ENCODE data around the gene DNAH9. TPM values are rescaled to one million over a fixed set of nuclear protein-coding genes. Genes with fewer than 3 reads are reported as not detected.

DNAH9 gene
- total and polyA plus RNA-seq, 2 donors (not counting 1 experiment from before 2014, with no cell fraction given): not detected

- TF ChIP-seq EZH2 (IDR thresholded peaks at IDR 0.05; ENCODE audit: borderline replicate concordance, insufficient read depth, low read depth, low read length, poor library complexity, severe bottlenecking): no peak
- no peak for TF ChIP-seq CTCF (IDR thresholded peaks at IDR 0.05)
- Histone ChIP-seq H3K27ac (ENCODE audit: low read length in 2 of 2) (no peak overlapping the region), H3K27me3 (replicated peaks in 1 of 4; ENCODE audit: control extremely low read depth in 1 of 4, control insufficient read depth in 3 of 4, insufficient read depth in 4 of 4, low read length in 3 of 4) (no peaks in the 10 kb centered on the region), H2AFZ (ENCODE audit: insufficient read depth, low read depth, low read length, poor library complexity, severe bottlenecking) (no peak overlapping the region), H3K4me3 (ENCODE audit: control extremely low read depth in 1 of 5, extremely low read depth in 1 of 5, insufficient read depth in 1 of 5, low read depth in 2 of 5, low read length in 4 of 5) (no peak overlapping the region), H4K20me1 (ENCODE audit: control insufficient read depth, insufficient read depth, low read length, poor library complexity, severe bottlenecking) (no peaks in the 10 kb centered on the region), H3K9ac (ENCODE audit: low read length) (no peak overlapping the region), H3K36me3 (replicated peaks in 1 of 2; ENCODE audit: control extremely low read depth in 1 of 2, control insufficient read depth in 1 of 2, extremely low read depth in 1 of 2, insufficient read depth in 2 of 2, low read length in 1 of 2) (no peaks in the 10 kb centered on the region), H3K79me2 (ENCODE audit: control insufficient read depth, insufficient read depth, low read length) (no peaks in the 10 kb centered on the region), H3K9me3 (ENCODE audit: control extremely low read depth in 1 of 3, control insufficient read depth in 2 of 3, insufficient read depth in 1 of 3, low read length in 2 of 3) (no peaks in the 10 kb centered on the region), H3K4me2 (replicated peaks; ENCODE audit: low read depth, low read length, poor library complexity, severe bottlenecking) (no peak overlapping the region), H3K4me1 (ENCODE audit: control insufficient read depth in 2 of 2, insufficient read depth in 2 of 2, low read length in 2 of 2) (no peaks in the 10 kb centered on the region)
- intact Hi-C loops (cut with micrococcal nuclease): no loop called here
- WGBS (ENCODE audit: insufficient coverage): 97% methylated on average over 2 of the region's 2 CpGs
- no peak overlapping the region for H3K4me3 Mint-ChIP-seq
- POLR2A ChIA-PET: no interaction called here
- H3K27me3 Mint-ChIP-seq: no peaks in the 10 kb centered on the region
- no peaks in the 10 kb centered on the region for H3K4me1 Mint-ChIP-seq
- no peak for ATAC-seq (ENCODE audit: low read depth)
- CTCF ChIA-PET: interaction anchor here (0.8 to 2.7 kb wide), 6 partner anchors 8 to 1027 kb away, joined by 3 to 13 read pairs (median 4); no protein-coding TSS in a partner anchor
- no peaks in the 10 kb centered on the region for H3K9me3 Mint-ChIP-seq (ENCODE audit: insufficient read depth)
- H3K27ac Mint-ChIP-seq: no peak overlapping the region
- DNase-seq: no peak
These were observed 47.2 kb downstream of the DNAH9 start for GRCh38 chr17:11645426-11645825.

DNA sequence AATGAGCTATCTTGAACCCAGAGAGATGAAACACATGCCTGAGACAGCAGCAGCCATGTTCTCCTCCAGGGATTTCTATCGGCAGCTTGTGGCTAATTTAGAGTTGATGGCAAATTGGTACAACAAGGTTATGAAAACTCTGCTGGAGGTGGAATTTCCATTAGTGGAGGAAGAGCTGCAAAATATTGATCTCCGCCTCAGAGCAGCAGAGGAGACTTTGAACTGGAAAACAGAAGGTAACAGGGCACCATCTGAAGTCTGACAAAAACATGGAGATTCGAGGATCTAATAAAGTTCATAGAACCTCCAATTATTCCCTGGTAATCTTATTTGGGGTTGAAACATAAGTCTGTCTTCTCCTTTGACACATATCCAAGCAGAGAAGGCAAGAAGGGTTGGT is 52.8 kb downstream of the DNAH9 start:
- H3K79me2 ChIP-seq (ENCODE audit: control insufficient read depth, insufficient read depth, low read length): no peaks in the 10 kb centered on the region
- TF ChIP-seq EZH2 (IDR thresholded peaks at IDR 0.05; ENCODE audit: borderline replicate concordance, insufficient read depth, low read depth, low read length, poor library complexity, severe bottlenecking): no peak
- TF ChIP-seq CTCF (IDR thresholded peaks at IDR 0.05): no peak
- no peaks in the 10 kb centered on the region for H3K36me3 ChIP-seq (replicated peaks in 1 of 2; ENCODE audit: control extremely low read depth in 1 of 2, control insufficient read depth in 1 of 2, extremely low read depth in 1 of 2, insufficient read depth in 2 of 2, low read length in 1 of 2)
- no peaks in the 10 kb centered on the region for H3K9me3 ChIP-seq (ENCODE audit: control extremely low read depth in 1 of 3, control insufficient read depth in 2 of 3, insufficient read depth in 1 of 3, low read length in 2 of 3)
- DNase-seq (no peak), ATAC-seq (ENCODE audit: low read depth) (no peak)
- no peaks in the 10 kb centered on the region for H3K4me1 ChIP-seq (ENCODE audit: control insufficient read depth in 2 of 2, insufficient read depth in 2 of 2, low read length in 2 of 2)
- Mint-ChIP-seq H3K27me3 (no peaks in the 10 kb centered on the region), H3K4me3 (no peak overlapping the region), H3K9me3 (ENCODE audit: insufficient read depth) (peaks cover 7% of the 10 kb centered on the region), H3K4me1 (no peaks in the 10 kb centered on the region), H3K27ac (no peak overlapping the region)
- no peak overlapping the region for H2AFZ ChIP-seq (ENCODE audit: insufficient read depth, low read depth, low read length, poor library complexity, severe bottlenecking)
- no peaks in the 10 kb centered on the region for H3K27me3 ChIP-seq (replicated peaks in 1 of 4; ENCODE audit: control extremely low read depth in 1 of 4, control insufficient read depth in 3 of 4, insufficient read depth in 4 of 4, low read length in 3 of 4)
- H3K9ac ChIP-seq (ENCODE audit: low read length): no peak overlapping the region
- ChIA-PET POLR2A (no interaction called here), CTCF (no interaction called here)
- 63% methylated on average over 1 of the region's 3 CpGs for whole genome bisulfite sequencing (ENCODE audit: insufficient coverage)
- no peak overlapping the region for H3K4me3 ChIP-seq (ENCODE audit: control extremely low read depth in 1 of 5, extremely low read depth in 1 of 5, insufficient read depth in 1 of 5, low read depth in 2 of 5, low read length in 4 of 5)
- intact Hi-C loops (cut with micrococcal nuclease): no loop called here
- no peaks in the 10 kb centered on the region for H4K20me1 ChIP-seq (ENCODE audit: control insufficient read depth, insufficient read depth, low read length, poor library complexity, severe bottlenecking)
- H3K4me2 ChIP-seq (replicated peaks; ENCODE audit: low read depth, low read length, poor library complexity, severe bottlenecking): no peak overlapping the region
- H3K27ac ChIP-seq (ENCODE audit: low read length in 2 of 2): no peak overlapping the region
